LNCAP (cell line): ENCODE data around the gene RFX2.

Experiments
- CTCF ChIP-seq: fragments of 450-650 bp; IDR thresholded peaks from 2 replicates; pipeline ENCODE4 v1.5.1; 2017; ENCODE audit warnings: mild to moderate bottlenecking

Gene RFX2

GRCh38 chr19:6033744-6034264 is 76.5 kb downstream of the RFX2 start:
- no peak for TF ChIP-seq CTCF

GRCh38 chr19:6032827-6033226 is 77.5 kb downstream of the RFX2 start:
- no peak for TF ChIP-seq CTCF

GRCh38 chr19:6032381-6032780 is 77.9 kb downstream of the RFX2 start:
- no peak for TF ChIP-seq CTCF

GRCh38 chr19:6030214-6030507 is 80.1 kb downstream of the RFX2 start:
- TF ChIP-seq CTCF, result no peak

GRCh38 chr19:6026390-6027227 is 83.7 kb downstream of the RFX2 start:
- TF ChIP-seq CTCF, result no peak

GRCh38 chr19:6023936-6024335 is 86.4 kb downstream of the RFX2 start:
- TF ChIP-seq CTCF, result no peak

- no peak for TF ChIP-seq CTCF
Measured at GRCh38 chr19:6023085-6023682, 87.1 kb downstream of the RFX2 start.
